Lower lobe of right lung (tissue), 2 donors: ENCODE data around the gene BCORL1. TPM values are rescaled to one million over a fixed set of nuclear protein-coding genes. Genes with fewer than 3 reads are reported as not detected.

Experiments used
- ATAC-seq, 2 donors: fragments of 200-7000 bp; cut with Tn5 transposase; one replicate each; pipeline ENCODE4 v1.9.1; 2020 to 2022; ENCODE audit warnings: mild to moderate bottlenecking in 2 of 2, moderate library complexity in 2 of 2
- DNase-seq: peaks from one replicate; pipeline ENCODE4 v3.0.0-alpha.2; 2020
- H3K27ac ChIP-seq: fragments of 200-600 bp; one replicate; pipeline ENCODE4 v1.8.0; 2022
- H3K27me3 ChIP-seq: fragments of 200-600 bp; one replicate; pipeline ENCODE4 v1.8.0; 2022; ENCODE audit warnings: low read depth
- H3K36me3 ChIP-seq: fragments of 200-600 bp; one replicate; pipeline ENCODE4 v1.8.0; 2022; ENCODE audit warnings: mild to moderate bottlenecking
- H3K4me1 ChIP-seq: fragments of 200-600 bp; one replicate; pipeline ENCODE4 v1.8.0; 2022
- H3K4me3 ChIP-seq: fragments of 200-600 bp; one replicate; pipeline ENCODE4 v1.8.0; 2022; ENCODE audit warnings: mild to moderate bottlenecking
- H3K9me3 ChIP-seq: fragments of 200-600 bp; one replicate; pipeline ENCODE4 v1.8.0; 2022
- intact Hi-C: fragments of 100-400 bp; cut with DNase I; formaldehyde crosslinking; loops from one replicate; pipeline ENCODE4 v1.11.0; 2022
- total RNA-seq: library from RNA; stranded (reverse); fragmentation: NEBNext Ultra II Directional; extraction: Animal tissue kit (Norgen Biotek cat#: 25700); gene quantifications from one replicate; pipeline ENCODE4 v1.2.1, GENCODE V29; 2021
- TF ChIP-seq, protein P1 (sequence below): fragments of 200-600 bp; IDR thresholded peaks from one replicate; pipeline ENCODE4 v1.8.0; 2022; ENCODE audit warnings: antibody characterized with exemption, mild to moderate bottlenecking
- donor health status: DM: no; HTN: yes; CAD: no; lungs with severe emphysema.

BCORL1 gene
- total RNA-seq, 1 donor from 2014 or later = 13.6 TPM

DNA sequence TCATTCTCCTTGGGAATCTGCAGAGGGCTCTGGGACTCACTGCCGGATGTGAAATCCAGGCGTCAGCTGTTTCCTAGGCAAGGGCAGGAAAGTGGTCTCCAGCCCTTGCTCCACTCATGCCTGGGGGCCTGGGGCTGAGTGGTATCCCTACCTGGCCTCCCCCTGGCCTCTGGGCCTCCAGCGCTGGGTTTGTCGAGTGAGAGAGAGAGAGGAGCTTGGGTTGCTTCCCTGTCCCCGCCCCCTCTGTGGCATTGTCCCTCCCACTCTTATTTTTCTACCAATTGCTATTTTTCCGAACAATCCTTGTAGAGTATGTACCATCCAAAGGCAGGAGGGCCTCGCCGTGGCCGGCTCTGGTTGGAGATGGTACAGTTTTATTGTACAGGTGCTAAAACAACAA lies 74.8 kb downstream of the BCORL1 start:
- TF ChIP-seq, protein P1, sequence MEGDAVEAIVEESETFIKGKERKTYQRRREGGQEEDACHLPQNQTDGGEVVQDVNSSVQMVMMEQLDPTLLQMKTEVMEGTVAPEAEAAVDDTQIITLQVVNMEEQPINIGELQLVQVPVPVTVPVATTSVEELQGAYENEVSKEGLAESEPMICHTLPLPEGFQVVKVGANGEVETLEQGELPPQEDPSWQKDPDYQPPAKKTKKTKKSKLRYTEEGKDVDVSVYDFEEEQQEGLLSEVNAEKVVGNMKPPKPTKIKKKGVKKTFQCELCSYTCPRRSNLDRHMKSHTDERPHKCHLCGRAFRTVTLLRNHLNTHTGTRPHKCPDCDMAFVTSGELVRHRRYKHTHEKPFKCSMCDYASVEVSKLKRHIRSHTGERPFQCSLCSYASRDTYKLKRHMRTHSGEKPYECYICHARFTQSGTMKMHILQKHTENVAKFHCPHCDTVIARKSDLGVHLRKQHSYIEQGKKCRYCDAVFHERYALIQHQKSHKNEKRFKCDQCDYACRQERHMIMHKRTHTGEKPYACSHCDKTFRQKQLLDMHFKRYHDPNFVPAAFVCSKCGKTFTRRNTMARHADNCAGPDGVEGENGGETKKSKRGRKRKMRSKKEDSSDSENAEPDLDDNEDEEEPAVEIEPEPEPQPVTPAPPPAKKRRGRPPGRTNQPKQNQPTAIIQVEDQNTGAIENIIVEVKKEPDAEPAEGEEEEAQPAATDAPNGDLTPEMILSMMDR = no peak
- DNase-seq (no peak), ATAC-seq (no peak)
- no peaks in the 10 kb centered on the region for H3K27me3 ChIP-seq
- intact Hi-C loops = no loop called here
- H3K27ac ChIP-seq = no peak overlapping the region
- H3K9me3 ChIP-seq = no peaks in the 10 kb centered on the region
- peaks cover 6% of the 10 kb centered on the region for H3K4me1 ChIP-seq
- H3K4me3 ChIP-seq = no peak overlapping the region
- H3K36me3 ChIP-seq = peaks cover 18% of the 10 kb centered on the region

DNA sequence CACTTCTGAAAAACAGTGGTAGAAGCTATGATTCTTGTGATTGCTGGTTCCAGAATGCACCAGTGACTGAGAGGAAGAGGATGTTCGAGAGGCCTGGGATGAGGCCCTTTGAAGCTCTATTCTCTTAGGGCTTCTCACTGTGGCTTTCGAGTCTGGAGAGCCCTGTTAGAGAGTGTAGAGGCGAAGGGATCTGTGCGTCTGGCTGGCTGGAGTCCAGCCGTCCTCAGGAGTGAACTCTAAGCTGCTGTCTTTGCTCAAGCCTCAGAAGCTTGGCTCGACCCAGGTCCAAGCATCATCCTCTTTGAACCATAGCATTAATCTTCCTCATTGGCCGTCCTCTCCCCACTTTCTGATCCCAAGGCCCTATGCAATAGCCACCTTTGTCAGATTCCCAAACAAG lies 76.2 kb downstream of the BCORL1 start:
- Histone ChIP-seq H3K27me3 (no peaks in the 10 kb centered on the region), H3K4me3 (no peak overlapping the region), H3K27ac (no peak overlapping the region), H3K36me3 (peaks cover 3% of the 10 kb centered on the region), H3K4me1 (peaks cover 6% of the 10 kb centered on the region), H3K9me3 (no peaks in the 10 kb centered on the region)
- intact Hi-C loops = no loop called here
- ATAC-seq (no peak), DNase-seq (no peak)
- TF ChIP-seq, protein P1 = no peak

DNA sequence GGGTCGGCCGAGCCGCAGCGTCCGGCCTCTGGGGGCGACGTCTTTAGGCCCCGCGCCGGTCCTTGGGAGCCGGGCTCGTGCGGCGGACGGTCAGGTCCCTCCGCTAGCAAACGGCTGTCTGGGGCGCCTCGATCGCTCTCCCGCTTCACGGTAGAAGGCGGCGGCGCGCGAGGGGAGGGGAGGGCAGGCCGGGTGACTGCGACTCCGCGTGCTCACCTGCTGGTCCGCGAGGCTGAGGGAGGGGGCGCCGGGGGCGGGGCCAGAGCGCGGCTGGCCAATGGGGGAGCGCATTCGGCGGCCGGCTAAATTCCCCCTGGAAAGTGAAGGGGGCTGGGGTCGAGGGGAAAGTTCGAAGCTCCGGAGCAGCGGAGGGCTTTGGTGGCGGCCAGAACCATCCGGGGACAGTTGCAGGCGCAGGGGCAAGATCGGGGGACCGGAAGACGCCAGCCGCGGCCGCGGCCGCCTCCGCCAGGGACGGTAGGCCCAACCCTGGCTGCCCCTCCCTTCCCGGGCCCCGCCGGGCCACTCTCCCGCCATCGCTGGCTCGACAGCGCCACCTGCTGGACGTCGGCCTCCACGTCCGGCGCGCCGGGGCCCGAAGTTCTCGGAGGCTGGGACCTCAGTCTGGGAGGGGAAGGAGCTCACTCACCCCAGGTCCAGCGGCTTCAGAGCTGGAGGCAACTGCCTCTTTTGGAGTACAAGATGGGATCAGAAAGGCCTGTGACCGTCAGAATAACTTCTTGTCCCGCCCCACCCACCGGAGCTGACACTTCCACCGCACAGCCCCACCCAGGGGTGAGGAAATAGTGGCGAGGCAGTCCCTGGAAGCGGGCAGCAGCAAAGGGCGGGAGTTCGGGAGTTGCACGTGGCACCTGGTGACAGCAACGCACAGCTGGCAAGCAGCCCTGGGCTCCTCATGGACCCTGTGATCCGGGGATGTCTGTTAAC lies 78.0 kb downstream of the BCORL1 start:
- Histone ChIP-seq H3K27ac (peak overlapping the region; percentile 65), H3K36me3 (peaks cover 6% of the 10 kb centered on the region), H3K4me3 (peak overlapping the region; percentile 55), H3K27me3 (no peaks in the 10 kb centered on the region), H3K4me1 (peaks cover 6% of the 10 kb centered on the region), H3K9me3 (no peaks in the 10 kb centered on the region)
- TF ChIP-seq, protein P1 = peak; percentile 77
- ATAC-seq (peak; percentile 94 to 97), DNase-seq (peak; percentile 86)
- intact Hi-C loops = no loop called here

DNA sequence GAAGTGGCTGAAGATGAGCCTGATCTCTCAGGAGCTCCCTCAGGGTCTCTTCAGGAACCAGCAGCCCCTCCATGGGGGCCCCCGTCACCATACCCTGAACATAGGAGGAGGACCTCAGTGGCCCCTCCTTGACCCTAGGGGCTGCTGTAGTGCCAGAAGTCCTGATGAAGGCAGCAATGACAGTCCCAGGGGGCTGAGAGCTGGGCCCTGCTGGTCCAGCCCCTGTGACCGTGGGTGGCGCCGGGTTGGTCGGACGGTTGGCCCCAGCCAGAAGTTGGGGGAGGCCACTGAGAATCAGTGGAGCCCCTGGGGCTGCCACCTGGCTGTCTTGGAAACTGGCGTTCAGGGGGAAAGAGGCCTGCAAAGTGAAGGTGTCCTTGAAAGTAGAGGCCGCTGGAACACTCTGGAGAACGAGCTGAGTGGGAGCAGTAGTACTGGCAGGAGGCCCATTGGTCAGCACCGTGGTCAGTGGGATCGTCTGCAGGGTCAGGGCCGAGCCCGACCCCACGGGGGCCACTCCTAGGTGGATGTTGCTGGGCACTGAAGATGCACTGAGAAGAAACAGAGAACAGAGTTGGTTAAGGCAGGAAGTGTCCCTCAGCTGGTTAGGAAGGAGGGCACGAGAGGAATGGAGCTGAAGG lies 84.7 kb downstream of the BCORL1 start:
- Histone ChIP-seq H3K4me1 (no peaks in the 10 kb centered on the region), H3K27me3 (no peaks in the 10 kb centered on the region), H3K36me3 (peaks cover 67% of the 10 kb centered on the region), H3K27ac (no peak overlapping the region), H3K9me3 (no peaks in the 10 kb centered on the region), H3K4me3 (no peak overlapping the region)
- intact Hi-C loops = no loop called here
- TF ChIP-seq, protein P1 = no peak
- no peak for DNase-seq
- ATAC-seq = no peak

- ATAC-seq = no peak
- Histone ChIP-seq H3K4me1 (no peaks in the 10 kb centered on the region), H3K9me3 (no peaks in the 10 kb centered on the region), H3K36me3 (peaks cover 74% of the 10 kb centered on the region), H3K27me3 (no peaks in the 10 kb centered on the region), H3K4me3 (no peak overlapping the region), H3K27ac (no peak overlapping the region)
- no peak for DNase-seq
- TF ChIP-seq, protein P1 = no peak
- intact Hi-C loops = no loop called here
Observed at GRCh38 chrX:130071611-130072344, 89.3 kb downstream of the BCORL1 start.
